GM20431 (cell line): ENCODE measurements around the gene KLK12.

Experiments used
- in situ Hi-C: fragments of 300-500 bp; cut with MseI, MboI; formaldehyde crosslinking; loops from one replicate; pipeline ENCODE4 v1.15.0; 2020; ENCODE audit warnings: low sequenced_read_pairs; ENCODE audit not compliant: unreplicated experiment

The KLK12 gene

DNA sequence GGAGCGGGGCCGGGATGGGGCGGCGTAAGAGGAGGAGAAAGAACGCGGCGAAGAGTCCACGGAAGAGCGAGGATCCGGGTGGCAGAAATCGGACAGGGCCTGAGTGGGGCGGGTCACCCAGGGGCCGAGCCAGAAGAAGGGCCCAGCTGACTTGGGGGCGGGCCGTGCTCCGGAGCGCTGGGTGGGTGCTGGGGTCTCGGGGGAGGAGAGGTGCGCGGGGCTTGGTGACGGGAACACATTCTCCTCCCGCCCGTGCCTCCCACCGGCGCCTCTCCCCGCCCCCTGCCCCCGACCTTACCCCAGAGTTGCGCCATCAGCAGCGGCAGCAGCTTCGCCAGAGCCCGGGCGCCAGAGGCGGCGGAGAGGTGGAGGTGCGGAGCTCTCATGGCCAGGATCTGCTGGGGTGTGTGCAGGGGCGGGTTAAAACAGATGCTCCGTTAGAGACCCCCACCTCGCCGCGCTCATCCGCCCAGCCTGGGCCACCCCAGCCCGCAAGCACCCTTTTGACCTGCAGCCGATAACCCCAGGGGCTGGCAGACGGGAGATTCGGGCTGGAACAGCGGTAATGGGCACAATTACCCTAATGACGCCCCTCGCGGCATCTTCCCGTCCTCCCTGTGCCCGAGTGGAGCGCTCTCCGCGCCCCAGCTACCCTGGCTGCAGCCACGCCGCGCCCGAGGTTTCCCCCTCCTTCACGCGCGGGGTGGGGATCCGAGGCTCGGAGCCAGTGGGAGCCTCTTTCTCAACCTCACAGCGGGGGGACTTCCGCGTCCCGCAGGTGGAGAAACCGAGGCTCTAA, 15.9 kb downstream of the KLK12 start:
- in situ Hi-C loops, result no loop called here

- in situ Hi-C loops, result no loop called here
These were observed 17.8 kb downstream of the KLK12 start for GRCh38 chr19:51016798-51017683.

DNA sequence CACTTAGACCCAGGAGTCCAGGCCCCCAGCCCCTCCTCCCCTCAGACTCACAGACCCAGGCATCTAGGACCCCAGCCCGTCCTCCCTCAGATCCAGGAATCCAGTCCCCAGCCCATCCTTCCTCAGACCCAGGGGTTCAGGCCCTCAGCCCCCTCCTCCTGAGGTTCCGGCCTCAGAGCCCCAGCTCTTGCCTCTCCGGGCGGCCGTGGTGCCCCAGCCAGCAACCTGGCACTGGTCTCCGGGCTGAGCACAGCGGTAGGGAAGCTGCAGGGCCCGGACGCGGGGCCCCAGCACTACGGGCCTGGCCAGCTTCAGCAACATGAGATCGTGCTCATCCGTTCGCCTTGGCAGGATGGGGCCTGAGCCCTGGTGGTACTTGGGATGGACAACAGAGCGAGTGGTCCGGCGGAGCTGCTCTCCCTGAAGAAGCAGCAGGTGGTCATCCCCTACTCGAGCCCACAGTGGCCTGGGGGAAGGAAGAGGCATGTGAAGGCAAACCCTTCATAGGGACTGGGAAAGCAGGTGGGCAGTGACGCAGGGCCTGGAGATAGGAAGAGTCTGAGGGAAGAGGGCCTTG, 19.0 kb downstream of the KLK12 start:
- in situ Hi-C loops, result no loop called here

DNA sequence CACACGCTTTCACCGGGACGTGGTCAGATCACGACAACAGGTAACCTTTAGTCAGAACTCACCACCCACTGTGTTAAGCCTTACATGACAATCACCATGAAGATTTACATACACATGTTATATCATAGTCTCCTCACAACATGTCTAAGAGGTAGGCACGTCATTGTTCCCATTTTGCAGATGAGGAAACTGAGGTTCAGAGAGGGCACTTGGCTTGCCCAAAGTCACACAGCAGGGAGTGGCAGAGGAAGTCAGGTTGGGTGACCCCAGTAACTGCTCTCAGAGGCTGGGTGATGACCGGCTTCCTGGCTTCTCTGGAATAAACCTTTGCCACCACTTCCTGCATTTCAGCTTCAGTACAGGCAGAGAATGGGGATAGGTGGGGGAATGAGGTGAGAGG, 20.6 kb downstream of the KLK12 start:
- in situ Hi-C loops, result no loop called here

- in situ Hi-C loops, result no loop called here
These were observed 22.1 kb downstream of the KLK12 start for GRCh38 chr19:51012661-51013190.

GRCh38 chr19:51010066-51010795, 24.6 kb downstream of the KLK12 start:
- in situ Hi-C loops, result no loop called here

DNA sequence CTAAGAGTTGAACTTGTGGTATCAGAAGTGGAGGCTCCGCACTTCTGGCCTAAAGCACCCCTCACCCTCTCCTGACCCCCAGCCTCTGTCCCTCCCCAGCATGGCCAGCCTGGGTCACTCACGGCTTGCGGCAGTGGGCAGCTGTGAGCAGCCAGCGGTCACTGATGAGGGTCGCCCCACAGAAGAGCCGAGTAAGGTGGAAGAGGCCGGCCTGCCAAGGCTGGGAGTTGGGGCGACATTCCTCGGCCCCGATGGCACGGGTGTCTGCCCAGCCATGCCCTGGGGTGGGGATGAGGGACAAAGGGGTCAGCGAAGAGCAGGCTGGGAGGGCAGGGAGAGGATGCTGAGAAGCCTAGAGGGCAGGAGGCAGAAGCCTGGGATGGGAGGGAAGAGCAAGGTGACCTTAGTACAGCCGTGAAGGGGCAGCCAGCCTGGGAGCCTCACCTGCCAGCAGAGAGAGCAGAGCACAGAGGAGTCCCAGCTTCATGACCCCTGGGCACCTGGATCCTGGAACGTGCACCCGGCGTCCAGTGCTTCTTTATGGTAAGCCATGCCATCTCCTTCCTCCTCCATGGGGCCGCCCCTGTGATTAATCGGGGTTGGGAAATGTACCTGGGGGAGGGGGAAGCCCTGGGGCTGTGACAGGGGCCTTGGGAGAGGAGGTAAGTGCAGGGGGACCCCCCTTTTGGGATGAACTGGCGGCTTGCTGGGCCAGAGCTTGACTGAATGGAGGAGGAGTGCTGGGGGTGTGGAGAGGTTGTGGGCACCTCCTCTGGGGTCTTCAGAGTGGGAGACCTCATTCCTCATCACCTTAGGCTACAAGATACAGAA, 25.5 kb downstream of the KLK12 start:
- in situ Hi-C loops, result no loop called here

DNA sequence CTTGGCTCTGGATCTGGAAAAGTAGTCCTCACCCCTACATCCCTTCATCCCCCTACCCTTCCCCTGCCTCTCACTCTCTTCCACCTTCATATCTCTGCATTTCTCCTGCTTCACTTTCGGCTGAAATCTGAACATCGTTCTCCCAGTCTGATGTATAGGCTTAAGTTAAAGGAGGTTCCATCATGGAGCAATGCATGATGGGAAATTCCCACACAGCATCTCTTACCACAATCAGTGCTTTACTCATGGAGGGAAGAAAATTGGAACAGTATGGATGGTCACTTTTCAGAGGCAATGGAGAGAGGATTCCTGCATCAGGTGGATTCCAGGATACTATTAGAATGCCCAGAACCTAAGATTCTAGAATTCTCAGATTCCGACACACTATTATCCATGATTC, 27.3 kb downstream of the KLK12 start:
- in situ Hi-C loops, result no loop called here

DNA sequence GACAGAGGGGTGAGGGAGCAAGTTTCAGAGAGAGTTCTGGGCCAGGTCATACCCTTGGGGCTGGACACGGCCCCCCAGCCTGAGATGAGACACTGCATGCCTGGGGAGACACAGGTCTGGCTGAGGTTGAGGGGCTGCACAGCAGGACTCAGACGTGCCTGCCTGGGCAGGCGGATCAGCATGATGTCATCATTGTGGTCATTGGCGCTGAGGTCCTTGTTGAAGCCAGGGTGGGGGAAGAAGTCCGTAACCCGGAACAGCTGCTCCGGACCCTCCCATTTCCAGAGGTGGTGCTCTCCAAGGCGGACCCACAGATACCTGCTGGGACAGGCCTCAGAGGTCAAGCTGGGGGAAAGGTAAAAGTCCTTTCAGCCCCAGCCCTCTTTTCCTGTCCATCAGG, 28.4 kb downstream of the KLK12 start:
- in situ Hi-C loops, result no loop called here

GRCh38 chr19:51005248-51005647, 29.6 kb downstream of the KLK12 start:
- in situ Hi-C loops, result no loop called here

- in situ Hi-C loops, result no loop called here
These were observed 31.5 kb downstream of the KLK12 start for GRCh38 chr19:51003316-51003715.

GRCh38 chr19:51002542-51003311, 32.1 kb downstream of the KLK12 start:
- in situ Hi-C loops, result no loop called here

DNA sequence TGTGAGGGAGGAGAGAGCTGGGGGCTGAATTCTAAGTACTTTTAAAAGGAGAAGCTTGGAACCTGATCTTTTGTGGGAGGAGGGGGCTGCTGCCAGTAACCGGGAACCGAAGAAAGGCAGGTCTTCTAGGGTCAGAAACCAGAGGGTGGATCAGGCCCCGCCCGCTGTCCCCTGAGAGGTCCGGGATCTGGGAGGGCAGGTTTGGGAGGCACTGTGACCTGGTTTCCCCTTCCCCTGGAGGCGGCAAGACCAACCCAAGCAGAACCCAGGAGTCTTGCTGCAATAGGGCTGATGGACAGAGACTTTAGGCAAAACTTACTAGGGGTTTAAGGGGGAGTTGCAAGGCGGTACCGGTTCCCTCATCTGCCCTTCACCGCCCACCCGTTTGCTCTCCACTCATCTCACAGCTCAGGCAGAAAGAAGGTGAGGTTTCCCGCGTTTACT, 32.7 kb downstream of the KLK12 start:
- in situ Hi-C loops, result no loop called here

GRCh38 chr19:51001515-51001914, 33.3 kb downstream of the KLK12 start, which contains the start of gene KLK8:
TSS of gene KLK8 (minus strand) at chr19:51001604. CDS start at chr19:51001167, 437 bp downstream.
- in situ Hi-C loops, result no loop called here

DNA sequence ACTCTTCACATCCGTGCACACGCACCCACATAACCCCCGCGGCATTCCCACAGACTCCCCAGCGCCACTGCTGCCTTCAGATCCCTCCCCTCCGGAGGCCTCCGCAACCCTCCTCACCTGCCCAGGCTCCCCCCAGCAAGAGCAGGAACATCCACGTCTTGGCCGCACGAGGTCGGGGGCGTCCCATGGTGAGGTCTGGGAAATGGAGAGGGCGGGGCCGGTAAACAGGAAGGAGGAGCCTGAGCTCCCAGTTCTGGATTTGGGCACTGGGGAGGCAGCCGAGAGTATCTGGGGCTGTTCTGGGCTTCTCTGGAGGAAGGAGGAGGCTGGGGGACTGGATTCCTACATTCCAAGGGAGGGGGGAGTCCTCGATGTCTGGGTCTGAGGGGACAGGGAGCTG, 33.8 kb downstream of the KLK12 start:
- in situ Hi-C loops, result no loop called here

- in situ Hi-C loops, result no loop called here
These were observed 34.4 kb downstream of the KLK12 start for GRCh38 chr19:51000426-51000825.

- in situ Hi-C loops, result no loop called here
These were observed 36.1 kb downstream of the KLK12 start for GRCh38 chr19:50998686-50999085.

- in situ Hi-C loops, result no loop called here
These were observed 36.7 kb downstream of the KLK12 start for GRCh38 chr19:50998061-50998460.
